ENCODE data around the gene SLC1A7.

SLC1A7 gene

GRCh38 chr1:53158900-53159299, 16.5 kb upstream of the SLC1A7 start:
- DNase-seq = no peak

DNA sequence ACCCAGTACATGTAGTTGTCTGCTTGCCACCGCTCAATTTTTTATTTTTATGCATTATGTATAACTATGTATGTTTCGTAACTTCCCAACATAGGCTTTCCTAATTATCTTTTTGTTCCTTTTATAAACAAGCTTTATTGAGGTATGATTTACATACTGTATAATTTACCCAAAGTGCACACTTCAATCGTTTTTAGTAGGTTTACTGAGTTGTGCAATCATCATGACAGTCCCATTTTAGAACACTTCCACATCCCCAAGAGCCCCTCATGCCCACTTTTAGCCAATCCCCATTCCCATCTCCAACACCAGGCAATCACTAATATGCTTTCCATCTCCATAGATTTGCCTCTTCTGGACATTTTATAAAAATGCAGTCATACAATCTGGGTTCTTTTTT, 14.3 kb upstream of the SLC1A7 start:
- no peak for DNase-seq

- DNase-seq = no peak
Observed at GRCh38 chr1:53155945-53156344, 13.5 kb upstream of the SLC1A7 start.

DNA sequence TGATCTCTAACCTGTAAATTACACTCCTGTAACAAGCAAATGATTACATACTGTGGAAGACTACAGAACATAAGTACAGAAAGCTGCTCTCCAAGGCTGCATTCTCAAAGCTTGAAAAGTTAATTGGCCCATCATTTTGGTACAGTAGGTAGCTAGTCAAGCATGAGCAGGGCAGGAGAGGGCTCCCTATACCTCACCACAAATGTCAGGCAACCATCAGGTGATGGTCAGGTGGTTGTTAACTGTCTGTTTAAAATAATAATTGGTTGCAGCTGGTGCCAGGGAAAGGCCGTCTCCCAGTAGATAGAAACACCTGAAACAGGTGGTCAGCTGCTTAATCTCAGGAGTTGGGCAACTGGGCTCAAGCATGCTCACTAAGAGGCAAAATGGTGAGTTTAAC, 13.1 kb upstream of the SLC1A7 start:
- DNase-seq = no peak

DNA sequence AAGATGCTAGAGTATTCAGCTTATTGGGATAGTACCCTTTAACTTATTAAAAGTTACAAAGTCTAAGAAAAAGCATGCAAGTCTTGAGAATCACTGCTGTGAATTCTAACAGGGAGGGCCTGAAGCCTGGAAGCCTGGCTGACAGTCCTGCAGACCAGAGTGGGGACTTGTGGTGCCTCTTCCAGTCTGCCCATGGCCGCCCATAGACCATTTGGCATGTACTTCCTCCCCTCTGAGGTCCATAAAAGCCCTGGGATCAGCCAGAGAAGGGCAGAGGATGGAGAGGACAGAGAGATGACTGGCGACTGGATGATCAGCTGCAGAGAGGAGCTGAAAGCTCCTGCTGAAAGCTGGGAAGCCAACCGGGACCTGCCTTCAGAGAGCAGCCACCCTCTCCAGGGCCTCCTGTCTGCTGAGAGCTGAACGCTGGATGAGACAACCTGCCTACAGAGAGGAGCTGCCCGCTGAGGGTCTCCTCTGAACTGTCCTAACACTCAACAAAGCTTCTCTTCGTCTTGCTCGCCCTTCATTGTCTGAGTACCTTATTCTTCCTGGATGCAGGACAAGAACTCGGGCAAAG, 12.5 kb upstream of the SLC1A7 start:
- DNase-seq = no peak

DNA sequence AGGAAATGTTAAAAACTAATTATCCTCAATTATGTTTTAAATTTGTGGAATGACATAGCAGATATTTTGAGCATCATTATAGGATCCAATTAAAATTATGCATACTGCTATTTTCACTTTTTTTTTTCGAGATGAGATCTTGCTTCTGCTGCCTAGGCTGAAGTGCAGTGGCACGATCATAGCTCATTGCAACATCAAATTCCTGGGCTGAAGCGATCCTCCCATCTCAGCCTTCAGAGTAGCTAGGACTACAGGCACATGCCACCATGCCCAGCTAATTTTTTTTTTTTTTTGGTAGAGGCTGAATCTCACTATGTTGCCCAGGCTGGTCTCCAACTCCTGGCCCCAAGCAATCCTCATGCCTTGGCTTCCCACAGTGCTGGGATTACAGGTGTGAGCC, 11.3 kb upstream of the SLC1A7 start:
- no peak for DNase-seq

- DNase-seq = no peak
Observed at GRCh38 chr1:53148123-53148522, 5.7 kb upstream of the SLC1A7 start.

GRCh38 chr1:53147174-53147573, 4.7 kb upstream of the SLC1A7 start:
- DNase-seq = no peak

- DNase-seq = peak; percentile 81
Observed at GRCh38 chr1:53145942-53146708, 3.7 kb upstream of the SLC1A7 start.

GRCh38 chr1:53145619-53145941, 3.1 kb upstream of the SLC1A7 start:
- DNase-seq = no peak

DNA sequence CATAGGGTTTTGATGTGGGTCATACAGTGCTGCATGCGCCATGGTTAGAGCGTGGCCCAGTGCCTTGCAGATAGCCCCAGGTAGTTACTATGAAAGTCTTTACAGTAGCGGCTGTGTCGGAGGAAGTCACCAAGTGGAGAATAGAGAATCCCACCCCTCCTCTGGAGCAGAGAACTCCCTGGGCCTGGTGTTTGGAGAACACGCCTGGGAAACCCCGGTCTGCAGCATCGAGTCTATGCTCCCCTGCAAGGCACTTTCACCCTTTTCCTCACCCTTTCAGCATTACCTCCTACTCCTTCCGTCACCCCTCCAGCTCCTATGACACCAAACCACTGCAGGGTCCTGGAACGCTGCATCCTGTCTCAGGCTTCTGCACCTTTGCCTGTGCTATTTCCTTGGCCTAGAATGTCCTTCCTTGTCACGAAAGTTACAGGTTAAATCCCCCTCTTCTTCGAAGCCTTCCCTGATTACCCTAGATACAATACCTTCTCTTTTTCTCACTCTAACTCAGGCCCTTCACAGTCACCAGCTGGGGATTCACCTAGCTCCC, 2.7 kb upstream of the SLC1A7 start:
- no peak for DNase-seq

GRCh38 chr1:53144201-53144600, 1.8 kb upstream of the SLC1A7 start:
- no peak for DNase-seq

DNA sequence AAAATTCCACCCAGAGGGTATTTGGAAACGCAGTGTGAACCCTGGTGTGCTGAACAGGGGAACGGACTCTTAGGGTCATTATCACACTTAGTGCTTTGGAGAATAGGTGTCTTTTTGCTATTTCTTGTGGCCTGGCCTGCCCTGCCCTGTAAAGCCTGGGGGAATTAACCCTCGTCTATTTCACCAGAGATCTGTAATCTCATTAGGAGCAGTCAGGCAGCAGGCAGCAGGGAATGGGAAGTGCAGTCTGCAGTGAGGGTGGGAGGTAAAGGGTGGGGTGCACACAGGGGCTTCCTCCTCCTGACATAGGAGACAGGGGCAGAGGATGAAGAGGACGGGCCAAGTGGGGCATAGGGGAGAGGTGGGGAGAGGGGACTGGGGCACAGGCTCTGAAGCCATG, 1.1 kb upstream of the SLC1A7 start:
- no peak for DNase-seq

DNA sequence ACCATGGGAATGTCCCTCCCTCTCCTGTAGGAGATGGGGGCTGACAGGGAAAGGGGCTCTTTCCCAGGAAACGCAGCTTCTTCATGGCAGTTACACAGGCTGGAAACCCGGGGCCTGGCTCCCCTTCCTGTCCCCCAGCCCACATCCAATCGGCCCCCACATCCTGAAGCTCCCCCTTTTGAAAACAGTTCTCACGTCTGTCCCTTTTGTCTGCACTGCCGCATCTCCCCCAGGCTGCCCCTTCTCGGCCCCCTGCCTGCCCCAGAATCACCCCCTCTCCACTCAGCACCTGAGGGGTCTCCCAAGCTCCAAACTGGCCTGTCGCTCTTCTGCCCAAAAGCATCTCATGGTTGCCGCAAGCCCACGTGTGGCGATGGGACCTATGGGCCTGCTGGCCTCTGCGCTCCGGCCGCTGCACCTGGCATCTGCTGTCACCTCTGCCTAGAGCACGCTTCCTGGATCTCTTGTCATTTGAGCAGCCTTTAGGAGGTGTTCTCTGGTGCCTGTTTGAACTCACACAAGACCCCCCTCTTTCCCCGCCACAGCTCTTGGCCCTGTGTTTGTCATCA, 867 bp downstream of the SLC1A7 start:
- DNase-seq = no peak

- peak; percentile 30 for DNase-seq
Observed at GRCh38 chr1:53140451-53140850, 2.0 kb downstream of the SLC1A7 start.

GRCh38 chr1:53139951-53140361, 2.5 kb downstream of the SLC1A7 start:
- DNase-seq = no peak

GRCh38 chr1:53138991-53139884, 3.2 kb downstream of the SLC1A7 start:
- no peak for DNase-seq

DNA sequence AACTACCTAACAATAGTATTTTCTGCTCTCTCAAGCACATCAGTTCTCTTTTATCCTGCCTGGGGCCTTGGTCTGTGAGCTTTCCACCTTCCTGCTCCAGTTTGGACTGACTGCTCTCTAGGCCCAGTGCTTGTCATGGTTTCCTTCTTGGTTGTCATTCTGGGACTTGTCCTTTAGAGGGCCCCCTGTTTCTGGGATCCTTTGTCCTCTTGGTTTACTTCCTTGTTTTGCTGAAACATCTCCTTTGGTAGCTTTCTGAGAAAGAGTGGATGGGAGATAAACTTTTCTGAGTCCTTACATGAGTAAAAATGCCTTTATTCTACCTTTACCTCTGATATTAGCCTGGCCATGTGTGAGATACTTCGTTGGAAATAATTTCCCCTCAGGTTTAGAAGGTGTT, 4.7 kb downstream of the SLC1A7 start:
- no peak for DNase-seq

- DNase-seq = no peak
Observed at GRCh38 chr1:53135735-53136114, 6.7 kb downstream of the SLC1A7 start.

GRCh38 chr1:53134961-53135734, 7.3 kb downstream of the SLC1A7 start:
- DNase-seq = peak; percentile 95

DNA sequence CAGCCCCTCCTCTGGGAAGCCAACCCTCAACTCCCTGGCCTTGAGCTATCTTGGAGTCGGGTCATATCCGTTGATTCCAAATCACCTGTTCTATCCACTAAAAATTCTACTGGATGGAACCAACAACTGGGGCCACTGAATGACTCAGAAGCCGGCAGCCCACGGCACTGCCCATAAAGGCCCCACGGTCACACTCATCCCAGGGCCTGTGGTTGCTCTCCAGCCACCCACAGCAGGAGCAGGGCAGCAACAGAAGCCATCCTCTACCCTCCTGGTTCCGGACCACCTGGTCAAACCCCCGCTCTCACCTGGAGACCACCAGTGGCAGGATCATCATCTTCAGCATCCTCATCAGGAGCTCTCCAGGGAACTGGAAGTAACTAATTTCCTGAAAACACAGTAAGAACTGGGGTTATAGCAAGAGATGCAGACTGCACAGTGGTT, 8.4 kb downstream of the SLC1A7 start:
- no peak for DNase-seq

DNA sequence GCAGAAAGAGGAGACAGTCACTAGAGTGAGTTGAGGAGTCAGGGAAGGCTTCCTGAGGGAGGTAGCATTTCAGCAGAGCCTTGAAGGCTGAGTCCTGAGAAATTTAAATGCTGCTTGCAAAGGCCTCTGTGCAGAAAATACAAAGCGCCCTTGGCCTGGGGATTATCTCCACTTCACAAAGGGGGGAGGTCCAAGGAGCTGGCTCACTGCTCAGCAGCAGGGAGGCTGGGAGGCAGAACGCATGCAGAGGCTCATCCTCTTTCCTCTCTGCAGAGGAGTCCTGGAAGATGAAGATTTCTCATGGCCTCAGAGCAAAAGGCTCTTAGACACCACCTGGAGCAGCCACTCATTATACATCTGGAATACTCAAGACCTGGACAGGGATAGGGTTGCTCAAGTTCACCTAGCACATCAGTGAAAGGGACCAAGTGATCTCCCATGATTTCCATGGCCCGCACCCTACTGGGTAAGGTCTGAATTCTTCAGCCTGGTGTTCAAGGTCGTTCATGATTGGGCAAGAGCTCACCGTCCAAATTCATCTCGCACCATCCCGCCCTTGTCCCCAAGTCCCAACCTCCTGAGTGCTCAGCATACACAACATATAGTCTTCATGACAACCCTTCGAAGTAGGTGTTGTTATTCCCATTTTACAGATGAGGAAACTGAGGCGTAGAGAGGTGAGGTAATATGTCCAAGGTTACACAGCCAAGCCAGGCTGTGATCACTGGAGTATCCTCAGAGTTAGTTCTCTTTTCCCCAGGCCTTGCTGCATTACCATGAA, 9.0 kb downstream of the SLC1A7 start:
- no peak for DNase-seq
